Peyer's patch (tissue), 4 donors: ENCODE measurements around the gene PUSL1. TPM values are rescaled to one million over a fixed set of nuclear protein-coding genes. Genes with fewer than 3 reads are reported as not detected.

ENCODE experiments used
- DNase-seq, 3 donors: peaks; one replicate each; pipeline ENCODE4 v3.0.0-alpha.2; 2017 to 2019
- H3K27ac ChIP-seq, 4 donors: fragments of 200-600 bp; sonication (generic); one replicate each; pipeline ENCODE4 v1.5.1; 2016 to 2019
- H3K27me3 ChIP-seq, 2 donors: fragments of 200-600 bp; sonication (generic); one replicate each; pipeline ENCODE4 v1.5.1; 2019
- H3K36me3 ChIP-seq, 3 donors: fragments of 200-600 bp; sonication (generic); one replicate each; pipeline ENCODE4 v1.5.1; 2016 to 2019
- H3K4me1 ChIP-seq, 4 donors: fragments of 200-600 bp; sonication (generic); one replicate each; pipeline ENCODE4 v1.5.1; 2016 to 2019
- H3K4me3 ChIP-seq, 4 donors: fragments of 200-600 bp; sonication (generic); 1 replicate in 3 of 4; 2 replicates in 1 of 4; pipeline ENCODE4 v1.5.1; 2016 to 2019; ENCODE audit warnings: mild to moderate bottlenecking in 1 of 4
- H3K9me3 ChIP-seq, 4 donors: fragments of 200-600 bp; sonication (generic); one replicate each; pipeline ENCODE4 v1.5.1; 2016 to 2019; ENCODE audit warnings: mild to moderate bottlenecking in 1 of 4
- POLR2A ChIP-seq, 2 donors: fragments of 450-650 bp; IDR thresholded peaks; one replicate each; pipeline ENCODE4 v1.5.1; 2017; ENCODE audit warnings: antibody characterized with exemption in 2 of 2, mild to moderate bottlenecking in 2 of 2, moderate library complexity in 2 of 2
- total RNA-seq, 4 donors: library from RNA; depleted of rRNA; stranded (reverse); fragments of >200 nt; gene quantifications; one replicate each; pipeline ENCODE4 v1.1.0, GENCODE V29; 2016
- TF ChIP-seq, protein P1 (sequence below), 6 experiments: fragments of 450-650 bp in 4 of 6; fragments of 200-600 bp in 2 of 6; sonication (generic) in 1 of 6; IDR thresholded peaks; one replicate each; pipeline ENCODE4 v1.5.1; 2017 to 2019; ENCODE audit warnings: antibody characterized with exemption in 6 of 6, mild to moderate bottlenecking in 3 of 6, moderate library complexity in 1 of 6

The PUSL1 gene
- total RNA-seq, 4 donors from 2014 or later = 12.4 to 38.9 (median 24.4) TPM

DNA sequence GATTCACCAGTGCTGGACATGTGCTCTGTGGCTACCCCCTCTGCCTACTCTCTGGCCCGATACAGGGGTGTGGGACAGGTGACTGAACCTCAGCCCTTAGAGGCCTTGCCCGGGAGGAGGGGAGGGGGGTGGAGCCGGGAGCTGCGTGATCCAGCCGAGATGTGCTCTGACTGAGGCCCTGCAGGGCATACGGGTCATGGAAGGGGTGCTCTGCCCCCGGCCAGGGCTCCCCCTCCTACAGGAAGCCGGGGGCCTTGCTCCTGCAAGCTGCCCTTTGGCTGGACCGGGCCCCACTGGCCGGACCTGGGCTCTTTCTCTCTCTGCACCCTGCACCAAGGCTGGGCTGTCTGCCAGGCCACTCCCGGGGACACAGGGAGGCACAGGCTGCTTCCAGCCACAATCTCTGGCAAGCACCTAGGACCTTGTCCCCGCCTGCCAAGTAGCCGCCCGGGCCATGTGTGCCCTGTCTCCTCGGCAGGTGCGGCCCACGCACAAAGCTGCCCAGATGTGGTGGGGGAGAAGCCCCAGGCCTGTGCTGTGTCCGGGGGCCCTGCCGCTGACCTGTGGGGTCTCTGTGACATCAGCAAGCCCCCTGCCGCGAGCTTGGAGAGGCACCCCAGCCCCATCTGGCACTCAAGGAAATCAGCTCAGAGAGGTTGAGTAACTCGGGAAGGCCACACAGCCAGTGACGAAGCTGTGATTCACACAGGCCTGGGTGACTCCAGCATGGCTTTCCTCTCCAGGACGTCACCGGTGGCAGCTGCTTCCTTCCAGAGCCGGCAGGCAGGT lies 26.7 kb upstream of the PUSL1 start:
- peak overlapping the region in 3 of 4 donors; percentile 78 to 96 (median 86) for H3K27ac ChIP-seq
- TF ChIP-seq POLR2A (IDR thresholded peaks at IDR 0.05) = peak in 1 of 2 donors; percentile 43
- TF ChIP-seq, protein P1, sequence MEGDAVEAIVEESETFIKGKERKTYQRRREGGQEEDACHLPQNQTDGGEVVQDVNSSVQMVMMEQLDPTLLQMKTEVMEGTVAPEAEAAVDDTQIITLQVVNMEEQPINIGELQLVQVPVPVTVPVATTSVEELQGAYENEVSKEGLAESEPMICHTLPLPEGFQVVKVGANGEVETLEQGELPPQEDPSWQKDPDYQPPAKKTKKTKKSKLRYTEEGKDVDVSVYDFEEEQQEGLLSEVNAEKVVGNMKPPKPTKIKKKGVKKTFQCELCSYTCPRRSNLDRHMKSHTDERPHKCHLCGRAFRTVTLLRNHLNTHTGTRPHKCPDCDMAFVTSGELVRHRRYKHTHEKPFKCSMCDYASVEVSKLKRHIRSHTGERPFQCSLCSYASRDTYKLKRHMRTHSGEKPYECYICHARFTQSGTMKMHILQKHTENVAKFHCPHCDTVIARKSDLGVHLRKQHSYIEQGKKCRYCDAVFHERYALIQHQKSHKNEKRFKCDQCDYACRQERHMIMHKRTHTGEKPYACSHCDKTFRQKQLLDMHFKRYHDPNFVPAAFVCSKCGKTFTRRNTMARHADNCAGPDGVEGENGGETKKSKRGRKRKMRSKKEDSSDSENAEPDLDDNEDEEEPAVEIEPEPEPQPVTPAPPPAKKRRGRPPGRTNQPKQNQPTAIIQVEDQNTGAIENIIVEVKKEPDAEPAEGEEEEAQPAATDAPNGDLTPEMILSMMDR (IDR thresholded peaks at IDR 0.05) = peak in 2 of 6 experiments; percentile 3 to 15
- peaks cover 0 to 48% (median 2%) of the 10 kb centered on the region in 4 donors for H3K4me1 ChIP-seq
- H3K36me3 ChIP-seq = no peaks in the 10 kb centered on the region
- peak in 2 of 3 donors; percentile 94 to 96 for DNase-seq
- H3K9me3 ChIP-seq = no peaks in the 10 kb centered on the region
- H3K4me3 ChIP-seq = peak overlapping the region in 2 of 4 donors; percentile 12 to 14
- no peaks in the 10 kb centered on the region for H3K27me3 ChIP-seq

DNA sequence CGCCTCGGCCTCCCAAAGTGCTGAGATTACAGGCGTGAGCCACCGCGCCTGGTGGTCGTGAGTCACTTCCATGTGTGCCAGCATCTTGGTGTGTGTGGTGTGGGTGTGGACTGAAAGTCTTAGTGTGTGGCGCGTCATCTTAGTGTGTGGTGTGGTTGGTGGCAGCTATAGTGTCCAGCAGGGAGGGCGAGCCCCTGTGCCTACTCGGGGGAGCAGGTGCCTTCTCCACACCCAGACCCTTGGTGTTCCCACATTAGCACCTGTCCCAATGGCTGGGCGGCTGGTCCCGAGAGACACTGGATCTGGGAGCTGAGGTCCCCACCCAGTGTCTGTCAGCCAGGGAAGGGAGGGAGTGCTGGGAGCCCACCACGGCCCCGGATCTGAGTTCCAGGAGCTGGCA lies 25.4 kb upstream of the PUSL1 start:
- H3K4me1 ChIP-seq = peaks cover 0 to 48% (median 2%) of the 10 kb centered on the region in 4 donors
- no peak overlapping the region for H3K4me3 ChIP-seq
- no peaks in the 10 kb centered on the region for H3K27me3 ChIP-seq

DNA sequence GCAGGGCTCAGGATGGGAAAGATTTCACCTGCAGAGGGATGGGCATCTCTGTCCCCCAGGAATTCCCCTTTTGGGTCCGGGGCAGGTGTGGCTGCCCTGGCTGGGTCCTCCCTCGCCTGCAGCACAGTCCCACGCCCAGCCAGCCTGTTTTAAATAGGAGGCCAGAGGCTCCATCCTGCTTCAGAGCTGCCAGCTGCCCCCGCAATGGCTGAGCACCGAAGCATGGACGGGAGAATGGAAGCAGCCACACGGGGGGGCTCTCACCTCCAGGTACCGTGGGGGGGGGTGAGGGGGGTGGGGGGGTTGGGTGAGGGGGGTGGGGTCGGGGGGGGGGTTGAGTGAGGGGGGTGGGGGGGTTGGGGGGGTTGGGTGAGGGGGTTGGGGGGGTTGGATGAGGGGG lies 24.6 kb upstream of the PUSL1 start:
- no peaks in the 10 kb centered on the region for H3K36me3 ChIP-seq
- no peaks in the 10 kb centered on the region for H3K27me3 ChIP-seq
- H3K27ac ChIP-seq = no peak overlapping the region
- no peak for DNase-seq
- peaks cover 0 to 39% (median 2%) of the 10 kb centered on the region in 4 donors for H3K4me1 ChIP-seq
- no peak for TF ChIP-seq POLR2A (IDR thresholded peaks at IDR 0.05)
- TF ChIP-seq, protein P1 (IDR thresholded peaks at IDR 0.05) = no peak
- H3K9me3 ChIP-seq = no peaks in the 10 kb centered on the region
- H3K4me3 ChIP-seq = no peak overlapping the region

More for the DNA sequence above, 25.4 kb upstream of the PUSL1 start:
- Histone ChIP-seq H3K9me3 (no peaks in the 10 kb centered on the region), H3K36me3 (no peaks in the 10 kb centered on the region), H3K27ac (no peak overlapping the region)
- no peak for DNase-seq
- TF ChIP-seq POLR2A (IDR thresholded peaks at IDR 0.05) = no peak
- TF ChIP-seq, protein P1 (IDR thresholded peaks at IDR 0.05) = no peak

DNA sequence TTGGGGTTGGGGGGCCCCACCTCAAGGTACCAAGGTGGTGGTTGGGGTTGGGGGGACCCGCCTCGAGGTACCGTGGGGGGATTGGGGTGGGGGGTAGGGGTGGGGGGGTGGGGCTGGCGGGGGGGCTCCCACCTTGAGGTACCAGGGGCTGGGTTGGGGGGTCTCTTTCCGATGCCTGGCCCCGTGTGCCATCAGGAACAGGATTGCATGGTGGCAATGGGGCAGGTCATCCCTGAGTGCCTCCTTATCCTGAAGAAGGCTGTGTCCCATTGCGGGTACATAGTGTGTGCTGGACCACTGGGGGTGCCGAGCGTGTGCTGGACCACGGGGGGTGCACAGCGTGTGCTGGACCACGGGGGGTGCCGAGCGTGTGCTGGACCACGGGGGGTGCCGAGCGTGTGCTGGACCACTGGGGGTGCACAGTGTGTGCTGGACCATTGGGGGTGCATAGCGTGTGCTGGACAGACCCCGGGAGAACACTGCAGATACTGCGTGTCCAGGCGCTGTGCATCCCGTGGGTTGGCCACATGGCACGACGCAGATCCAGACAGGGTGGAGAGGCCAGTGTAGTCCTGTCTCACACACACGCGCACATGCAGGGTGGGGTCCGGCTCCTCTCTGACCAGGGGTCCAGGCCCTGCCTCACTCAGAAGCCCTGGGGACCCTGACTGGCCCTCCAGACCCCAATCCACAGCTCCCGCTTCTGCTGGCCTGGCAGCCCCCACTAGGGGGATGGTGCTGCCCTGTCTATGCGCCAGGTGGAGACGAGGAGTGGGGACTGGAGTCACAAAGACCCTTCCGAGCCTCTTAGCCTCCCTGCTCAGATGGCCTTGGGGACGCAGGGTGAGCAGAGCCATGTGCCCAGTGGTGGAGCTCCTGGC lies 23.9 kb upstream of the PUSL1 start:
- H3K9me3 ChIP-seq = no peaks in the 10 kb centered on the region

DNA sequence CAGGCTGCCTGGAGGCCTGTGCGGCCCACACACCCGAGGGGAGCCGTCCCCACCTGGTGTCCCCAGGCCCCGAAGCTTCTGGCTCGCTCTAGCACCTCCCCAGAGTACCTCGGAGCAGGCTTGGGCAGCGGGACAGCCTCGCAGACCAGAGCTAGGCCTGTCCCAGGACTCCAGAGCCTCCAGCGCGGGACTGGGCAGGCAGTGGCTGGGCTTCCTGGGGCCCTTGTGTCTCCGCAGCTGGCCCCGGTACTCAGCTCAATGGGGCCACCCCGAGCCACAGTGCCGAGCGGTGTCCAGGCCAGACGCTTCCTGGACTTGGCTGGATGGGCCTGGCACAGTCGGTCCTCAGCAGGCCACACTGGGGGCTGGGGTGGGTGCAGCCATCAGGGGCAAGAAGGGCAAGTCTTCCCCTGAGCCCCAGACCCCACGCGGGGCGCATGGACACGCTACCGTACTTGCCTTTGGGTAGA lies 23.3 kb upstream of the PUSL1 start:
- H3K27me3 ChIP-seq = no peaks in the 10 kb centered on the region
- no peak overlapping the region for H3K27ac ChIP-seq
- no peaks in the 10 kb centered on the region for H3K36me3 ChIP-seq
- H3K9me3 ChIP-seq = no peaks in the 10 kb centered on the region
- no peak for DNase-seq
- H3K4me1 ChIP-seq = peaks cover 0 to 38% (median 2%) of the 10 kb centered on the region in 4 donors
- TF ChIP-seq POLR2A (IDR thresholded peaks at IDR 0.05) = no peak
- TF ChIP-seq, protein P1 (IDR thresholded peaks at IDR 0.05) = no peak
- H3K4me3 ChIP-seq = no peak overlapping the region

More for the DNA sequence above, 23.9 kb upstream of the PUSL1 start:
- no peaks in the 10 kb centered on the region for H3K36me3 ChIP-seq
- H3K27ac ChIP-seq = no peak overlapping the region
- no peak overlapping the region for H3K4me3 ChIP-seq
- H3K4me1 ChIP-seq = peaks cover 0 to 38% (median 2%) of the 10 kb centered on the region in 4 donors
- no peak for DNase-seq
- TF ChIP-seq, protein P1 (IDR thresholded peaks at IDR 0.05) = no peak
- TF ChIP-seq POLR2A (IDR thresholded peaks at IDR 0.05) = no peak
- H3K27me3 ChIP-seq = no peaks in the 10 kb centered on the region
